HCT116 (cell line): ENCODE measurements around the gene ZNRF3.

Source experiments
- CBX3 ChIP-seq: IDR thresholded peaks from 2 replicates; pipeline ENCODE4 v1.6.1; 2012; ENCODE audit warnings: low read depth
- EZH2 ChIP-seq: fragments of 200-600 bp; sonication (generic); IDR thresholded peaks from 2 replicates; pipeline ENCODE4 v1.6.1; 2017; ENCODE audit warnings: antibody characterized with exemption, mixed run types
- EZH2phosphoT487 ChIP-seq: fragments of 200-600 bp; IDR thresholded peaks from 2 replicates; pipeline ENCODE4 v1.6.1; 2018; ENCODE audit warnings: antibody characterized with exemption, borderline replicate concordance
- JUND ChIP-seq: IDR thresholded peaks from 2 replicates; pipeline ENCODE4 v1.6.1; 2012
- POLR2A ChIP-seq: IDR thresholded peaks from 2 replicates; pipeline ENCODE4 v1.7.0; 2011; ENCODE audit warnings: borderline replicate concordance; ENCODE audit not compliant: insufficient read depth, insufficient read length; ENCODE audit errors: extremely low read depth
- POLR2AphosphoS5 ChIP-seq: IDR thresholded peaks from 2 replicates; pipeline ENCODE4 v1.6.1; 2011; ENCODE audit warnings: mild to moderate bottlenecking, low read depth, low read length, moderate library complexity
- RAD21 ChIP-seq: IDR thresholded peaks from 2 replicates; pipeline ENCODE4 v1.6.1; 2012; ENCODE audit warnings: low read depth, mild to moderate bottlenecking
- YY1 ChIP-seq: IDR thresholded peaks from 2 replicates; pipeline ENCODE4 v1.6.1; 2011; ENCODE audit warnings: low read length, low read depth, moderate library complexity, mild to moderate bottlenecking; ENCODE audit not compliant: insufficient replicate concordance; ENCODE audit errors: extremely low read depth
- TF ChIP-seq, protein P1 (sequence below), 3 experiments: fragments of 200-600 bp in 1 of 3; sonication (generic) in 1 of 3; IDR thresholded peaks in 2 of 3; conservative IDR thresholded peaks in 1 of 3; 2 replicates each; pipeline ENCODE4 v1.5.1; 2012 to 2017; ENCODE audit warnings: low read depth in 2 of 3, low read length in 2 of 3, antibody characterized with exemption in 1 of 3, borderline replicate concordance in 1 of 3, control low read depth in 1 of 3, mild to moderate bottlenecking in 1 of 3, mixed read lengths in 1 of 3, mixed run types in 1 of 3, moderate library complexity in 1 of 3; ENCODE audit not compliant: insufficient read depth in 1 of 3
- TF ChIP-seq, protein P2 (sequence below): IDR thresholded peaks from 2 replicates; pipeline ENCODE4 v1.6.1; 2012
- TF ChIP-seq, protein P3 (sequence below): IDR thresholded peaks from 2 replicates; pipeline ENCODE4 v1.6.1; 2011; ENCODE audit warnings: mild to moderate bottlenecking, low read length, moderate library complexity; ENCODE audit not compliant: insufficient replicate concordance; ENCODE audit errors: extremely low read depth

DNA sequence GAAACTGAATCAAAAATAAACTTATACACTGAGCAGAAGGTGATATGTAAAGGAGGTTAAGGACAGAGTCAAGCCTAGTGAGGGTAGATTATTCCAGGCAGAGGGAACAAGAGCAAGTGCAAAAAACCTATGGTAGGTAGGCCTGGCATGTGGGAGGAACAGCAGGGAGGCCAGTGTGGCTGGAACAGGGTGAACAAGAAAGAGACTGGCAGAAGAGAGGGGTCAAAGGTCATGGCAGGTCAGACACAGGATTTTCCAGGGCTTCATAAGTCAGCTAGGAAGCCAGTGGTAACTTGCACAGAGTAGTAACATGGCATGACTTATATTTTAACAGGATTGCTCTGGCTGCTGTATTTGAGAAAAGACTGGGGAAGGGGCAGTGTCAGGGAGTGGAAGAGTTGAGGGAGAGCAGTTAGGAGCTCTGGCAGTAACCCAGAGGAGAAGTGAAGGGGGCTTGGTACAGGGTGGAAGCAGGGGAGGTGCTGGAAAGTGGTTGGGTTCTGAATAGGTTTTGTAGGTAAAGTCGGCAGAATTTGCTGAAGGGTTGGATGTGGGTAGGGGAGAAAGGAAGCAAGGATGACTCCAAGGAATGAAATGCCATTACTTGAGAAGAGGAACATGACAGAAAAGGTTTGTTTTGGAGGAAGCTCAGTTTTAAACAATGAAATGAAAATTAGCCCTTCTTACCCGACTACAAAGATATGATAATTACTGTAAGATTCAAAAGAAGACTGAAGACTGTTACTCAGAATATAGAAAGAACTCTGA lies 86.2 kb downstream of the ZNRF3 start:
- TF ChIP-seq, protein P1, sequence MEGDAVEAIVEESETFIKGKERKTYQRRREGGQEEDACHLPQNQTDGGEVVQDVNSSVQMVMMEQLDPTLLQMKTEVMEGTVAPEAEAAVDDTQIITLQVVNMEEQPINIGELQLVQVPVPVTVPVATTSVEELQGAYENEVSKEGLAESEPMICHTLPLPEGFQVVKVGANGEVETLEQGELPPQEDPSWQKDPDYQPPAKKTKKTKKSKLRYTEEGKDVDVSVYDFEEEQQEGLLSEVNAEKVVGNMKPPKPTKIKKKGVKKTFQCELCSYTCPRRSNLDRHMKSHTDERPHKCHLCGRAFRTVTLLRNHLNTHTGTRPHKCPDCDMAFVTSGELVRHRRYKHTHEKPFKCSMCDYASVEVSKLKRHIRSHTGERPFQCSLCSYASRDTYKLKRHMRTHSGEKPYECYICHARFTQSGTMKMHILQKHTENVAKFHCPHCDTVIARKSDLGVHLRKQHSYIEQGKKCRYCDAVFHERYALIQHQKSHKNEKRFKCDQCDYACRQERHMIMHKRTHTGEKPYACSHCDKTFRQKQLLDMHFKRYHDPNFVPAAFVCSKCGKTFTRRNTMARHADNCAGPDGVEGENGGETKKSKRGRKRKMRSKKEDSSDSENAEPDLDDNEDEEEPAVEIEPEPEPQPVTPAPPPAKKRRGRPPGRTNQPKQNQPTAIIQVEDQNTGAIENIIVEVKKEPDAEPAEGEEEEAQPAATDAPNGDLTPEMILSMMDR (IDR thresholded peaks at IDR 0.05 in 2 of 3, conservative IDR thresholded peaks at IDR 0.05 in 1 of 3; ENCODE audit: borderline replicate concordance in 1 of 3, insufficient read depth in 1 of 3, low read depth in 2 of 3, low read length in 2 of 3): no peak
- TF ChIP-seq POLR2AphosphoS5 (no peak), POLR2A (no peak), CBX3 (no peak), EZH2phosphoT487 (no peak), YY1 (no peak), RAD21 (no peak), EZH2 (no peak), JUND (no peak)
- TF ChIP-seq, protein P2, sequence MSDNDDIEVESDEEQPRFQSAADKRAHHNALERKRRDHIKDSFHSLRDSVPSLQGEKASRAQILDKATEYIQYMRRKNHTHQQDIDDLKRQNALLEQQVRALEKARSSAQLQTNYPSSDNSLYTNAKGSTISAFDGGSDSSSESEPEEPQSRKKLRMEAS: no peak
- TF ChIP-seq, protein P3, sequence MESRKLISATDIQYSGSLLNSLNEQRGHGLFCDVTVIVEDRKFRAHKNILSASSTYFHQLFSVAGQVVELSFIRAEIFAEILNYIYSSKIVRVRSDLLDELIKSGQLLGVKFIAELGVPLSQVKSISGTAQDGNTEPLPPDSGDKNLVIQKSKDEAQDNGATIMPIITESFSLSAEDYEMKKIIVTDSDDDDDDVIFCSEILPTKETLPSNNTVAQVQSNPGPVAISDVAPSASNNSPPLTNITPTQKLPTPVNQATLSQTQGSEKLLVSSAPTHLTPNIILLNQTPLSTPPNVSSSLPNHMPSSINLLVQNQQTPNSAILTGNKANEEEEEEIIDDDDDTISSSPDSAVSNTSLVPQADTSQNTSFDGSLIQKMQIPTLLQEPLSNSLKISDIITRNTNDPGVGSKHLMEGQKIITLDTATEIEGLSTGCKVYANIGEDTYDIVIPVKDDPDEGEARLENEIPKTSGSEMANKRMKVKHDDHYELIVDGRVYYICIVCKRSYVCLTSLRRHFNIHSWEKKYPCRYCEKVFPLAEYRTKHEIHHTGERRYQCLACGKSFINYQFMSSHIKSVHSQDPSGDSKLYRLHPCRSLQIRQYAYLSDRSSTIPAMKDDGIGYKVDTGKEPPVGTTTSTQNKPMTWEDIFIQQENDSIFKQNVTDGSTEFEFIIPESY: no peak
